Activated naive CD8-positive, alpha-beta T cell (primary cell): Measurements from ENCODE around the gene TMED1.

Experiments used
- H3K27ac Mint-ChIP-seq: one replicate; pipeline ENCODE4 v1.8.0; 2021; ENCODE audit warnings: mixed read lengths
- H3K27me3 Mint-ChIP-seq: one replicate; pipeline ENCODE4 v1.8.0; 2021; ENCODE audit warnings: mixed read lengths
- H3K36me3 Mint-ChIP-seq: one replicate; pipeline ENCODE4 v1.8.0; 2021; ENCODE audit warnings: mixed read lengths
- H3K4me1 Mint-ChIP-seq: one replicate; pipeline ENCODE4 v1.8.0; 2021; ENCODE audit warnings: low read depth, mixed read lengths
- H3K4me3 Mint-ChIP-seq: one replicate; pipeline ENCODE4 v1.8.0; 2021; ENCODE audit warnings: mild to moderate bottlenecking, mixed read lengths
- H3K9me3 Mint-ChIP-seq: one replicate; pipeline ENCODE4 v1.8.0; 2021; ENCODE audit warnings: low read depth, mixed read lengths

TMED1 gene

GRCh38 chr19:10812902-10813404 is 23.1 kb downstream of the TMED1 start:
- Mint-ChIP-seq H3K27me3 (no peaks in the 10 kb centered on the region), H3K36me3 (peaks cover 2% of the 10 kb centered on the region), H3K9me3 (no peaks in the 10 kb centered on the region), H3K4me3 (no peak overlapping the region), H3K27ac (peak overlapping the region; percentile 83), H3K4me1 (peaks cover 16% of the 10 kb centered on the region)

GRCh38 chr19:10812196-10812595 is 23.8 kb downstream of the TMED1 start:
- Mint-ChIP-seq H3K4me3 (no peak overlapping the region), H3K9me3 (no peaks in the 10 kb centered on the region), H3K27me3 (no peaks in the 10 kb centered on the region), H3K27ac (no peak overlapping the region), H3K4me1 (peaks cover 16% of the 10 kb centered on the region), H3K36me3 (peaks cover 2% of the 10 kb centered on the region)

GRCh38 chr19:10811391-10812111 is 24.5 kb downstream of the TMED1 start:
- Mint-ChIP-seq H3K27ac (no peak overlapping the region), H3K36me3 (peaks cover 2% of the 10 kb centered on the region), H3K4me3 (no peak overlapping the region)

GRCh38 chr19:10809651-10810285 is 26.2 kb downstream of the TMED1 start:
- Mint-ChIP-seq H3K9me3 (no peaks in the 10 kb centered on the region), H3K27me3 (no peaks in the 10 kb centered on the region), H3K4me1 (peaks cover 16% of the 10 kb centered on the region), H3K4me3 (no peak overlapping the region), H3K36me3 (peaks cover 3% of the 10 kb centered on the region), H3K27ac (no peak overlapping the region)

More at GRCh38 chr19:10811391-10812111, 24.5 kb downstream of the TMED1 start:
- H3K4me1 Mint-ChIP-seq: peaks cover 16% of the 10 kb centered on the region
- H3K27me3 Mint-ChIP-seq: no peaks in the 10 kb centered on the region
- no peaks in the 10 kb centered on the region for H3K9me3 Mint-ChIP-seq

- H3K27me3 Mint-ChIP-seq: no peaks in the 10 kb centered on the region
- peak overlapping the region; percentile 14 for H3K4me3 Mint-ChIP-seq
- H3K9me3 Mint-ChIP-seq: no peaks in the 10 kb centered on the region
- H3K27ac Mint-ChIP-seq: no peak overlapping the region
- H3K36me3 Mint-ChIP-seq: peaks cover 4% of the 10 kb centered on the region
- H3K4me1 Mint-ChIP-seq: peaks cover 16% of the 10 kb centered on the region
Observed at GRCh38 chr19:10808937-10809649, 26.9 kb downstream of the TMED1 start.

- Mint-ChIP-seq H3K36me3 (peaks cover 4% of the 10 kb centered on the region), H3K9me3 (no peaks in the 10 kb centered on the region), H3K4me3 (no peak overlapping the region), H3K4me1 (peaks cover 11% of the 10 kb centered on the region), H3K27me3 (no peaks in the 10 kb centered on the region), H3K27ac (no peak overlapping the region)
Observed at GRCh38 chr19:10805758-10806247, 30.2 kb downstream of the TMED1 start.

- Mint-ChIP-seq H3K27ac (peak overlapping the region; percentile 61), H3K27me3 (no peaks in the 10 kb centered on the region), H3K9me3 (no peaks in the 10 kb centered on the region), H3K4me3 (no peak overlapping the region), H3K4me1 (peaks cover 11% of the 10 kb centered on the region), H3K36me3 (peaks cover 4% of the 10 kb centered on the region)
Observed at GRCh38 chr19:10805065-10805757, 30.8 kb downstream of the TMED1 start.

- Mint-ChIP-seq H3K4me1 (peaks cover 7% of the 10 kb centered on the region), H3K4me3 (no peak overlapping the region), H3K27ac (no peak overlapping the region), H3K9me3 (no peaks in the 10 kb centered on the region), H3K36me3 (peaks cover 2% of the 10 kb centered on the region), H3K27me3 (no peaks in the 10 kb centered on the region)
Observed at GRCh38 chr19:10803252-10803651, 32.8 kb downstream of the TMED1 start.

GRCh38 chr19:10802479-10802878 is 33.5 kb downstream of the TMED1 start:
- peaks cover 15% of the 10 kb centered on the region for H3K4me1 Mint-ChIP-seq
- no peaks in the 10 kb centered on the region for H3K9me3 Mint-ChIP-seq
- H3K36me3 Mint-ChIP-seq: peaks cover 3% of the 10 kb centered on the region
- H3K27me3 Mint-ChIP-seq: no peaks in the 10 kb centered on the region
- no peak overlapping the region for H3K4me3 Mint-ChIP-seq
- H3K27ac Mint-ChIP-seq: no peak overlapping the region

- H3K9me3 Mint-ChIP-seq: no peaks in the 10 kb centered on the region
- H3K27me3 Mint-ChIP-seq: no peaks in the 10 kb centered on the region
- H3K4me1 Mint-ChIP-seq: peaks cover 22% of the 10 kb centered on the region
- no peak overlapping the region for H3K4me3 Mint-ChIP-seq
- H3K27ac Mint-ChIP-seq: no peak overlapping the region
- peaks cover 6% of the 10 kb centered on the region for H3K36me3 Mint-ChIP-seq
Observed at GRCh38 chr19:10800488-10800887, 35.5 kb downstream of the TMED1 start.

GRCh38 chr19:10797541-10798256 is 38.3 kb downstream of the TMED1 start:
- Mint-ChIP-seq H3K27ac (peak overlapping the region; percentile 96), H3K4me1 (peaks cover 23% of the 10 kb centered on the region), H3K9me3 (no peaks in the 10 kb centered on the region), H3K4me3 (peak overlapping the region; percentile 75), H3K27me3 (no peaks in the 10 kb centered on the region), H3K36me3 (peaks cover 8% of the 10 kb centered on the region)

- Mint-ChIP-seq H3K9me3 (no peaks in the 10 kb centered on the region), H3K4me1 (peaks cover 23% of the 10 kb centered on the region), H3K36me3 (peaks cover 8% of the 10 kb centered on the region), H3K27ac (peak overlapping the region; percentile 96), H3K27me3 (no peaks in the 10 kb centered on the region), H3K4me3 (peak overlapping the region; percentile 75)
Observed at GRCh38 chr19:10797078-10797477, 38.9 kb downstream of the TMED1 start.

GRCh38 chr19:10796653-10797052 is 39.4 kb downstream of the TMED1 start:
- Mint-ChIP-seq H3K36me3 (peaks cover 8% of the 10 kb centered on the region), H3K4me3 (no peak overlapping the region), H3K9me3 (no peaks in the 10 kb centered on the region), H3K27me3 (no peaks in the 10 kb centered on the region), H3K27ac (peak overlapping the region; percentile 96), H3K4me1 (peaks cover 23% of the 10 kb centered on the region)

GRCh38 chr19:10789866-10790265 is 46.1 kb downstream of the TMED1 start:
- H3K27me3 Mint-ChIP-seq: no peaks in the 10 kb centered on the region
- H3K4me1 Mint-ChIP-seq: no peaks in the 10 kb centered on the region
- no peaks in the 10 kb centered on the region for H3K9me3 Mint-ChIP-seq
- H3K27ac Mint-ChIP-seq: no peak overlapping the region
- no peak overlapping the region for H3K4me3 Mint-ChIP-seq
- H3K36me3 Mint-ChIP-seq: no peaks in the 10 kb centered on the region
